C1 segment of cervical spinal cord (tissue), 14 donors: ENCODE results near the gene TRIM2.

Experiments used
- DNase-seq, 14 donors: peaks; one replicate each; lab custom pipeline; 2025; lab: John Stamatoyannopoulos, UW

The TRIM2 gene

DNA sequence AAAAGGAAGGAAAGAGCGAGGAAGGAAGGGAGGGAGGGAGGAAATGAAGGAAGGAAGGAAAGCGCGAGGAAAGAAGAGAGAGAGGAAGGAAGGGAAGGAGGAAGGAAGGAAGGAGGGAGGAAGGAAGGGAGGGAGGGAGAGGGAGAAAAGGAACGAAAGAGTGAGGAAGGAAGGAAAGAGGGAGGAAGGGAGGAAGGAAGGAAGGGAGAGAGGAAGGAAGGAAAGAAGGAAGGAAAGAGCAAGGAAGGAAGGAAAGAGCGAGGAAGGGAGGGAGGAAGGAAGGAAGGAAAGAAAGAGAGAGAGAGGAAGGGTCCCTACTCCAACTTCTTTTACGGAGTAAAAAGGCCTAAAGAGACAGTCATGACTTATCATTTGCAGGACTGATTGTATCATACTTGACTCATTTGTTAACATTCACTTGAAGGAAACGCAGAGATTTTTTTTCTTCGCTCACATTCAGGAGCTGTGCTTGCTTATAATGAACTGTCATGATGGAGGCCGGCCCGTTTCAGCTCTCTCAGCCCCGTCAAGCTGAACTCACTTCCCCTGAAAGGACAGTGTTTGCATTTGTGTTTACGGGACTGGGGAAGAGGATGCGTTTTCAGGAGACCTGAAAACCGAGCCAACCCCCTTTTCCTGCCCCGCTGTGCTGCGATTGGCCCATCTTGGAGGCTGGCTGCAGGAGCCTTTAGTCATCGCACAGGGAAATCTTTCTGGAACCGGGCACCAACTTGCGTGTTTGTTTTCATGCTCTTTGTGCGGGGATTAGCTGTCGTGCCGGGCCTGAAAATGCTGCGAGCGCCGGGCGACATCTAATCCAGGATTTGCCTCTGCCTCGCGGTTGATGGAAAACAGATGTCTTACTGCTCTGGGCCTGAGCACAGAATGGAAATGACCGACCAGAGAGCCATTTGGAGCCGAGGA, 17.8 kb downstream of the TRIM2 start:
- peak in 13 of 14 donors; percentile 6 to 79 (median 58) for DNase-seq

GRCh38 chr4:153222707-153223426, 18.6 kb downstream of the TRIM2 start:
- peak in 13 of 14 donors; percentile 10 to 86 (median 63) for DNase-seq

DNA sequence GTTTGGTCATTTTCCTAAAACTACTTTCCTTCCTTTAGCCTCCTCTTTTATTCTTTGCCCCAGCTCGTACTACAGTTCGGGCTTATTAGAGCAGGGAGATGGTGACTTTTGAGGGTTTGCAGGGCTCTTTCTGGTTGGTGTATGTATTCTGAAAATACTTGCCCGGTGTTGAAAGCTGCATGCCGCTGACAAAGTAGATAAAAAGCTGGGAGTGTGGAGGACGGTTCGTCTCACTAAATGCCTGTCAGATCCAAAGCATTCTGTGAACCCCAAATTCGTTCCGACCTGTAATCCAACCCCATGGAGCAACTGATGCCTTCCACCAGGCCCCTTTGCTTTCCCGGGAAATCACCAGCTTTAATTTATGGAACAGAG, 19.2 kb downstream of the TRIM2 start:
- peak in 3 of 14 donors; percentile 23 to 58 (median 32) for DNase-seq

DNA sequence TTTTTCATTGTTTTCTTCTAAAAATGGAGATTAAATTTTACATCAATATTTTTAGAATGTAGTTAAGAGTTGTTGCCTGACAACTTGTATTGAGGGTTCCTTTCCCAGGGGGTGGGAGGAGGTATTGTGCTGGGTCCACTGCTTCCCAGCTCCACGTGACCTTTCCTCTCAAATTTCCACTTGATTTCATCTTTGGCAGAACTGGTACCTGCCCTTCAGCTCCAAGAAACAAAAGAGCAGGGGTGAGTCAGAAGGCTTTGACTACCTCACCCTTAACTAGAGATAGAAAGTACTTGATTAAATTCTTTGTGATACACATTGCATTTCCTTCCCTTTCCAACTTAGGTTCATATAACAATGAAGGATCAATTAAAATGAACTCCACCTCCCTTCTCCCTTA, 19.7 kb downstream of the TRIM2 start:
- DNase-seq, result peak in 3 of 14 donors; percentile 6 to 52 (median 8)

DNA sequence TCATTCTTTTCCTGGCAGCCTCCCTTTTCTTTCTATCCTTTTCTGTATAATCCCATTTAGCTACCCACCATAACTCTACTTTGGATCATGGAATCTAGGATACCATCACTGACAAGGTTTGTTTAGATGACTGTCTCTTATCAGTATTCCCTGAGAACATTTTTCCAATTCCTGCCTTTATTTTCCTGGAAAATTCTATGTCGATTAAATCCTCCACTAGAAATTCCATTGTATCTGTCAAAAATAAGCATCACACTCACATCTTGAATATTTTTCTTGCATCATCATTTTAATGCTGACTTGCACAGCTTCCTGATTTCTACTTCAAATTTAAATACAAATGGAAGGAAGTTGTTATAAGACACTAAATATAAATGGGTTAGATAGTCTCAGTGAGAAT, 20.2 kb downstream of the TRIM2 start:
- DNase-seq, result no peak

DNA sequence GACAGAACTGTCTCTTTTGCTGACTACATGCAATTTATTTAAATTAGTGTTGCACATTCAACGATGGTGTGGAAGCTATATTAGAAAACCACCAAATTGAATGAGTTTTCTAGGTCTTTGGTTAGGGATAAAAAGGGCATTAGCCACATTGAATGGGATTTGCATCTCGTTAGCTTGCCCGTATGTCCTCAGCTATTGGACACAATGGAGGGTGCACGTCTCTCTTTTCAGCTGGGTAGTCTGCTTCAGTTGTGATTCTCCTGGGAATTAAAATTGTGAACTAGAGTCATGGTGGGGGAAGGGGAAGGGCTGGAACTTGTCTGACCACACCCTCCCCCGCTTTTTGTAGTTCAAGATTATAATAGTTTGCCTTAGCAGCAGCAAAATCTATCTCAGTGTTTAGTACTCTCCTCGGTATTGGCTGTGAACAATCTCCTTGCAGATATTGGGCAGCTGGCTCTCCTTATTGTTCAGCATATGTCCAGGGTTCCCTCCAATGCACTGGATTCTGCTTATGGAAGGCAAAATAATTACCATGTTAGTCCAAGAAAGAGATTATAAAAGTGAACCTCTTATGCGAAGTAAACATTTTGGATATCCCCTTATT, 23.3 kb downstream of the TRIM2 start:
- no peak for DNase-seq

GRCh38 chr4:153228512-153229140, 24.4 kb downstream of the TRIM2 start:
- DNase-seq, result peak in 2 of 14 donors; percentile 9 to 44

- no peak for DNase-seq
Measured at GRCh38 chr4:153229545-153229944, 25.3 kb downstream of the TRIM2 start.

DNA sequence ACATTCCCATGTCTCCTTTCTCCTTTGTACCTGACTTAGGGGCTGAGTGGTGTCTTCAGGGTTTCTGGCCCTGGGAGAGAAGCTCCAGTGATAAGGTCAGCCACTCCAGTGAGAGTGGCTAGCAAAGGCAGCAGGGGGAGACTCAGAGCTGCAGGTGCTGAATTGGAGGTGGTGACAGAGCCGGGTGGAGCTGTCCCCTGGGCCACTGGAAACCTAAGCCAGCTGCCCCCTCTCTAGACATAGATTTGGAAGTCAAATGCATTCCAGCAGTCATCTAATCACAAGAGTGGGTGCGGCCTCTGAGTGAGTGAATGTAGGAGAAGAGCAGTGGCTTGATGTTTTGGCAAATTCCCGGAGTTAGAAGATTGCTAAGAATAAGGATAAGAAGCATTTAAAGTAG, 28.5 kb downstream of the TRIM2 start:
- DNase-seq, result no peak

DNA sequence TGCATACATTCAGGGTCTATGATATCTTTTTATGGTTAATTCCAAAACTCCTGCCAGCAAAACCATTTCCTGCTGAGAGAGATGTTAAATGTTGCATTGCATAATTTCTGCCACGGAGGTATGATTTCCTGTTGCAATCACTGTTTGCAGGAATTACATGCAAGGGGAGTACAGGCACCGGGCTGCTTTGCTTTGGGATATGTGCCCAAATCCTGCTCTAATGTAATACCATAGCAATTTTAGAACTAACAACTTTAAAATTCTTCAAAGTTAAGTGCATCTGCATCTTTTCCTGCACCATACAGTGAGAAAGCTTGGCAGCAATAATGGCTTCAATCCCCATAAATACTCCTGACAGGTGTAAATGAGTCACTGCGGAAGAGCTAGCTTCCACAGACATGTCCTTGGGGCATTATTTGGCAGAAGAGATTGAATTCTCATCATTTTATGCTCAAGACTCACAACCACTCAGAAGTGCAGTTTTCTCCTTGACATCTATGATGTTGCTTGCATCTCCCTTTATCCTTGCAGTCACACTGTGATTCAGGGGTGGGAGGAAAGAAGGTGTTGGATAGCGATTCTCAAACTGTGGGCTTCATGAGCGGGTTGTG, 29.6 kb downstream of the TRIM2 start:
- DNase-seq, result peak in 1 of 14 donors; percentile 66

DNA sequence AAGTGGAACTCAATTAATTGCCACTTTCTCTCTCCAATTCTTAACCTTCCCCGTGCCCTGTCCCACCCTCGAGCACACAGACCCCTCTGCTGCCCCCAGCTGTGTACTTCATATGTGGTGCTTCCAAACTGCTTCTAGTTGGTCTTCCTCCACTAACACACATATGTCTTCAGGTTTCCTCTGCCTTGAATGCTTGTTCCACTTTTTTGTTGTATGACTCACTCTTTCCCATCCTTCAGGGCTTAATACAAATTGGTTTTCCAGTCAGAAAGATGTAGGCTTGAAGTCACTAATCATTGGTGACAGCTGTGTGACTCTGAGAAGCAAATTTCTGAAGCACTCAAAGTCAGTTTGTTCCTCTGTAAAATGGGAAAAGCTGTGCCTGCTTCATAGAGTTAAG, 30.6 kb downstream of the TRIM2 start:
- no peak for DNase-seq

GRCh38 chr4:153238135-153238919, 34.1 kb downstream of the TRIM2 start:
- DNase-seq, result no peak

DNA sequence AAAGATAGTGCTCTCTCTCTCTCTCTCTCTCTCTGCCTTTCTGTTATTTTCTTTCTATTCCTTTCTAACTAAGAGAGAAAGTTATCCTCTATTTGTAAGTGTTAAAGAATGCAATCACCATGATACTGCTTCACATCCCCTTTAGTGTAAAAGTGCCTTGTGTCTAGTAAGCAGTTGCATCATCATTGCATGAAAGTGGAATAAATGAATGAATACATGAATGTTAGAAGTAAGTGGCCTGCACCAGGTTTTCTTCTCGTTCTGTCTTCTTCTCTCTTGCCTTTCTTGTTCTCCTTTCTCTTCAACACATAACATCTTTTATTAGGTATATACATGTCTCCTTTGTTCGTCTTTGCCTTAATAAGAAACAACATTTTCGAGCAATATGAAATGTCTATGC, 35.2 kb downstream of the TRIM2 start:
- DNase-seq, result no peak

DNA sequence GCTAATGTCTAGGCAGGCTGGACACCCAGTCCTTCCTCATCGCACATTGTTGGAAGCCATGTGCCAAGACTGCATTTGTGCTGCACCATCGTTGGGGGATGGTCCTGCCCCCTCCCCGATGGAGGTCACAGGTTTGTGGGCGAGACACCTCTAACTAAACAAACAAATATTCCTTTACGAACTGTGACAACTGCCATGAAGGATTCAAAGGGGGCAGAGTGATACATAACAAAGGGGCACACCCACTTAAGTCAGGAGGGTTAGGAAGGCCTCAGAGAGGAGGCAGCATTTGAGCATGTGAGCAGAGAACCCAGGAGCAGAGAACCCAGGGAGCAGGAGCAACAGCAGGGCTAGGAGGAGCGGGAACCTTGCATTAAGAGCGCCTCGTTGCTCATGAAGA, 37.1 kb downstream of the TRIM2 start:
- DNase-seq, result no peak

DNA sequence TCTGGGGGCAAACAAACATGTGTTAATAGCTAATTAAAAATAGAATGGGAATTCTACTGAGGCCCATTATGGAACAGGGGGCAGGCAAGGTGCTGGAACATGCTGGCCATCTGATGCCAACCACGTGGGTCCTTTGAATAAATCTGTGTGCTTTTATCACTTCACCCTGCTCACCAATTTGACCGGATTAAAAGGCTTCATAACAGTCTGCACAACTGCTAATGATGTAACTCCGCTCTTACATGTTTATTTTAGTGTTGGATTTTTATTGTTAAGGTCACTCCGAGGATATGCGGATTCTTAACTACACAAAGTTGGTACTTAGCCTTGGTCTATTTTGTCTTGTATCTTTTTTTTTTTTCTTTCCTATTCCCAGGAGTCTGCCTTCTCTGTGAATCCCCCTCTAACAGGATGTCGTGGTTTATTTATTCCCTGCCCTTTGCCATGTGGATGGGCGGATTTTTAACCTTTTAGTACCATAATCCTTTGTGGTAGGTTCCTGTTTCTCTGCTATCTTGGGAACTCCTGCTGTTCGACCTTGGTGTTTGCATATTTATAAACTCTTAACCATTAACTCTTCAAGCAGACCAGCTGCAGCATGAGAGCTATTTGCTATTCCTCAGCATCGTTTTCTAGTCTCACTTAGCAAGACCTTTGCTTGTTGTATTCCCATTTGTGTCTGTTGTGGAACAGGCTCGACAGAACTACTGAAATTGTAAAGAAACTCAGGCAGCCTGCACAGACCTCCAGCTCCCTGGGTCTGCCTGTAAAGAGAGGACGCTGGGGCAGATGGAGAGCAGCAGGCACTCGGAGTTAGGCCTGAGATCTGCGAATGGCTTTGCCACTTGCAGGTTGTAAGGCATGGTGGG, 38.0 kb downstream of the TRIM2 start:
- DNase-seq, result peak in 1 of 14 donors; percentile 55

- DNase-seq, result no peak
Measured at GRCh38 chr4:153242839-153243324, 38.6 kb downstream of the TRIM2 start.

DNA sequence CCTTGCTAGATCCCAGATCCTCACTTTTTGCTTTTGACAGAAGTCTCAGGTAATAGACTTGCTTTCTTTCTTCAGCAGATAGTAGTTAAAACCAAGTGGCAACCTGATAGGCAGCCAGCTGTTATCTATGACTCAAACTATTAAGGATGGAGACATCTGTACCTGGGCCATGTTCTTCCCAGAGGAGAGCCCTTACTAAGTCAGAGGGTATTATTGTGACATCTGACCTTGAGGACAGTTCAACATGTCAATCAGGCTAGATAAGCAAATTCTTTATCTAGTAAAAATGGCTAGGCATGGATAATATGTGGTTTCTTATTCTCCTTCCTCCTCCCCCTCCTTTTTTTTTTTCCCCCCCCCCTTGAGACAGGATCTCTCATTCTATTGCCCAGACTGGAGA, 39.2 kb downstream of the TRIM2 start:
- DNase-seq, result no peak

DNA sequence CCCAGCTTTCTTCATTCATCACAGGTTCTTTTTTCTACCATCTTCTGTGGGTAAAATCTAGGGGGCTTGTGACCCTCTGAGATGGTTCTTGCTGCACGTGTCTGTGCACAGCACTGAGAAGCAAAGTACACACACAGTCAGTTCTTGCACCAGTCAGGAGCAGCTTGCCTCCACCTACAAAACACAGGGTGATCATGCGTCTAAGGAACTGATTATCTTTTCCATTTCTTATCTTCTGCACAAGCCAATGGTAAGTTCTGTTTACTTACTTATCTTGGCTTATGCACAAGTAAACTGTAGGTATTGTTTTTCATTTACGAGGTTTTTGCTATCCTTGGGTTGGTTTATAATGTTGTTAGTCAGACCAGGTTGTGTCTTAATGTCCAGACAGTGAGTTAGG, 40.7 kb downstream of the TRIM2 start:
- DNase-seq, result no peak

- no peak for DNase-seq
Measured at GRCh38 chr4:153245775-153246174, 41.5 kb downstream of the TRIM2 start.
